GM18870 (cell line): ENCODE results near the gene DNAJB11.
"Not testable (repeated sequence)": the region's sequence is repeated elsewhere in the genome, so short reads cannot be mapped to it uniquely, and the experiment has no call there.

ENCODE experiments used
- ATAC-seq: cut with Tn5 transposase; IDR thresholded peaks from one replicate; pipeline ENCODE4 v1.9.1; 2021; ENCODE audit warnings: moderate library complexity; ENCODE audit not compliant: unreplicated experiment

The DNAJB11 gene

DNA sequence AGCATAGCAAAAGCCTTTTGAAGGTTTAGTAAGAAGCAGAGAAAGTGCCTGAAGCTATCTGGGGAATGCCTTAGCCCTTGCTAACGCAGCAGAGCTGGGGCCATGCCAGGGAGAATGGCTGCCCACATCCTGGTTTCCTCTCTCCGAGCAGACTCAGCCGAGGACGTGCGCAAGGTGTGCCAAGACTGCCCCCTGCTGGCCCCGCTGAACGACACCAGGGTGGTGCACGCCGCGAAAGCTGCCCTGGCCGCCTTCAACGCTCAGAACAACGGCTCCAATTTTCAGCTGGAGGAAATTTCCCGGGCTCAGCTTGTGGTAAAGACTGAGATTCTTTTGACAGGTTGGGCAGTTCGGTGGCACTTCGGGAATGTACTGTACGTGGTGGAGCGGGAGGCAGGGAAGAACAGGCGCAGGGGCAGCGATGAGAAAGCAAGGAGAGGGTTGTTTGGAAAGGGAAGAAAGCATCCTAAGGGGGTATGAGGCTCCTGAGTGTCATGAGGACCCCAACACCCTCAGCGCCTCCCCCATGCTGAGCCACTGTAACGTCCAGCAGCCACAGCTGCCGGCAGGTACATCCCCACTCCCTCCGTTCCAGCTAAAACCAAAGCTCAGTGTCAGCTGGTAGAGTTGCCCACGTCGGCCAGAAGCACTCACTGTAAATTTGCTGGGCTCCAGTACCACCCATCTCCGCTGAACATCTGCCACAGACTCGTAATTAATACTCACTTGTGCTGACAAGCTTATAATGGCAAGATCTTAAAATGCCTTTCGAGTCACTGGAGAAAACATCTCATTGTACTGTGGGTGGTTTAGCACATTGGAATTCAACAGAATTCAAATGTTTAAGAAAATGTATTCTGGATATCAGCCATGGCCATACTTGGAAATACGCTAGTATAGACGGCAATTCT is 46.8 kb downstream of the DNAJB11 start:
- ATAC-seq, result peak; percentile 62

DNA sequence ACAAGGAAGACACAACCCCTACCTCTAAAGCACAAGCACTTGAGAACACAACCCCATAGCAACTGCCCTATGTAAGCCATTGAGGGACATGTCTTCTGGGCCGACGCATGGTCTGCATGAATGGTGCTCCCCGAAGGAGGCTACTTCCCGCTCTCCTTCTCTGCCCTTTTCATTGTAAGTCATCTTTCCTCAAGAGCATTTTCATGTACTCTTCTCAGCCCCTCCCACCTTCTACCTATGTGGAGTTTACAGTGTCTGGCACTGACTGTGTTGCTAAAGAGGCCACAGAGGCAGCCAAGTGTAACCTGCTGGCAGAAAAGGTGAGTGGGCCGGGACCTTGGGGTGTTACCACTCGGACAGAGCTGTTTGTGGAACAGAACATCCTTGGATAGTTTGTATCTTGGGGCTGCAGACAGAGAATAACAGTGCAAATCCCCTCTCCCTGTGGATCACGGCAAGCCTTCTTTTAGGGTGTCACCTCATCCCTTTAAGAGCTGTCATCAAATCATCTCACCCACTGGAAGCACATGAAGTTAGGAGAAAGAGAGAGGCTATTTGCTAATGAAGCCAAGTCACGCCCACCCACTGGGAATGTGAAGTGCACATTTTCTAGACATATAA is 47.9 kb downstream of the DNAJB11 start:
- no peak for ATAC-seq

DNA sequence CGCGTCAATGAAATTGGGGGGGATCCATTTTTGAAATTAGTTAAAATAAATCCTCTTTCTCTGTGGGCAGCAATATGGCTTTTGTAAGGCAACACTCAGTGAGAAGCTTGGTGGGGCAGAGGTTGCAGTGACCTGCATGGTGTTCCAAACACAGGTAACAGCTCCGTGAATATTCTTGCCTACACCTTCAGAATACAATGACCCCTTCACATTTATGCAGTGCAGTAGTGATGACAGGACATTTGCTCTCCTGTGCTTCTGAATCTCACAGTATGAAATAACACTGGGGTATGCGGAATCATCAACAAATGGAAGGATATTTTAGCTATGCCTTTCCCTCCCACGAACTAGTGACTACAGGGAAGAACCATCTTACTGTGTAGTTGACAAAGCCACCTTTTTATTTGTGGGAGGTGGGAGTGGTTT is 49.3 kb downstream of the DNAJB11 start:
- ATAC-seq, result no peak

DNA sequence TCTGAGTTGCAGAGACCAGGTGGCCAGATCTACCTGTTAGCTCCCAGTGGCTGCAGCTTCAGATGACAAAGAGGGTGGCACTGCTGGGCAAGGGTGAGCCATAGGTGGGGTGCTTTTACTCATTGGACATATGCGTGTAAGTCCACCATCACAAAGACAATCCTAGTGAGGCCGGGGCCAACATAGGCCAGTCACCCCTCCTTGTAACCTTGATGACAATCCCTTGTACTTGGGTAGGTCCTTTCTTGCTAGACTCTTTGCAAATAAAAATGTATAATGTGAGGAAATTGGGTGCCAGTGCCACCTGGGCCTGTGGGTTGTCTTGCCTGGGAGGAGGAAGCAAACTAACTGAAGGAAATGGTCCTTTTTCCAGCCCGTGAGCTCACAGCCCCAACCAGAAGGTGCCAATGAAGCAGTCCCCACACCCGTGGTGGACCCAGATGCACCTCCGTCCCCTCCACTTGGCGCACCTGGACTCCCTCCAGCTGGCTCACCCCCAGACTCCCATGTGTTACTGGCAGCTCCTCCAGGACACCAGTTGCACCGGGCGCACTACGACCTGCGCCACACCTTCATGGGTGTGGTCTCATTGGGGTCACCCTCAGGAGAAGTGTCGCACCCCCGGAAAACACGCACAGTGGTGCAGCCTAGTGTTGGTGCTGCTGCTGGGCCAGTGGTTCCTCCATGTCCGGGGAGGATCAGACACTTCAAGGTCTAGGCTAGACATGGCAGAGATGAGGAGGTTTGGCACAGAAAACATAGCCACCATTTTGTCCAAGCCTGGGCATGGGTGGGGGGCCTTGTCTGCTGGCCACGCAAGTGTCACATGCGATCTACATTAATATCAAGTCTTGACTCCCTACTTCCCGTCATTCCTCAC is 49.9 kb downstream of the DNAJB11 start:
- no peak for ATAC-seq

DNA sequence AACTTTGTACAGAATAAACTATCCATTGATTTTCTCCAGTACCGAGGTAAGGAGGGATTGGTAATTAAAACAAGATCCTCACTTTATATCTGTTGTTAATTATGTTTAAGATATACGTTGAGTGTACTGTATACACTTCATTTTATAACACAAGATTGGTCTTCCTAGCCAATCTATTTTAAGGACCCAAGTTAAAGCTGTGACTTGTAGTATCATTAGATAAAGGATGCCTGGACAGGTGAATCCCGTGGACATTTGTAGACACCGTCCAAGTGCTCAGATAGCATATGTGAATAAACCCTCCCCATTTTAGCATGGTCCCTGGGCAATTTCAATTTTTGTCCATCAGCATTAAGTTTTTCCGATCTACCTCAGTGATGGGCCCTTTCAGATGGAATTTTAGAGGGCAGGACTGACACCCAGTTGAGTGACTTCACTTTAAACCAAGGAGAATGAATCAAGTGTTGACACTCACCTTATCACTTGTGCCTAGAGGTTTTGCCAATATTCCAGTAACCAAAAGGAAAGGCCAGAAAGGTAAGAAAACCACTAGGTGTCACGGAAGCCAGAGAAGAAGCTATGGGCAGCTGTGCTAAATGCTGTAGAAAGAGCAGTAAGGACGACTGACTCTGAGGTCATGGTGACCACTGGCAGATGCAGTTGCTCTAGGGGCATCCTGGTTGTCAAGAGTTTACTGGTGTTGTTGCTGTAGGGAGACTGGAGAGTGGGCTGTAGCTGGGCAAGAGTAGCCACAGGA is 51.6 kb downstream of the DNAJB11 start:
- no peak for ATAC-seq

DNA sequence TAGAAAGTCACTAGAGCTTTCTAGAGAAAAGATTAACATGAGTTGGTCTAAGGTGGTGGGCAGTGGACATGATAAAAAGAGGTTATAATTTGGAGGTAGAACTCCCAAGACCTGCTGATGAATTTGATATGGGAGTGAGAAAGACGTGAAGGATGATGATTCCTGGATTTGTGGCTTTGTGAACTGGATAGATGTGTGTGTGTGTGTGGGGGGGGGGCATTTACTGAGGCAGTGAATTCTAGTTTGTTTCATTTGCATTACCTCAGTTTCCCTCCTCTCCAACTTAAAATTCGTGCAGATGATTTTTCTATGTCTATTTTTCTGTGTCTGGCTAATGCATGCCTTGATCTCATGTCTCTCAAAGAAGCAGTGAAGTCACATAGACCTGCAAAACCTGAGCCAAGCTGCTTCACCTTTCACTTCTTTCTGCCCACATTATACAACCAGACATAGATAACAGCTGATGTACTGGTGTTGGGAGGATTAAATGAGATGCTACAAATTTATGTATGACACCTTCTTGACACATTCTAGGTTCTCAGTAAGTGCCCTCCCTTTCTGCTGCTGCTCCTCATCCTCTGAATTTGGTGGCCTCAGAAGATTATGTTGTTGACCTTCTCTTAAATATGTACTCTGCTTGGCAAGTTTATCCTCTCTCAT is 52.3 kb downstream of the DNAJB11 start:
- no peak for ATAC-seq

DNA sequence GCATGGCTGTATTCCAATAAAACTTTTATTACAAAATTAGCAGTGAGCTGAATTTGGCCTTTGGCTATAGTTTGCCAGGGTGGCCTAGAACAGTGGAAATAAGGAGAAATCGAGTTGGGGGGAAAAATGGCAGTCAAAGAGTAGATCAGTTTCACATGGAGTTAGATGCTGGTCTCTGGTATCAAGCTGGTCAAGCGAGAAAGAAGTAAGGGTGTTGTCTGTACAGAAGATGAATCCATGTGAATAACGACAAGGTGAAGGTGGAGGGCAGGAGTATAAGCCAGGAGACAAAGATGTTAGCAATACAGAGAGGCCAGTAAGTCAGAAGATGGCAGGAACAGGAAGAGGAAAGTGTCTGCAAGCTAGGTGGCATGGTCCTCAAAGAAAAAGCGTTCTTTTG is 54.1 kb downstream of the DNAJB11 start:
- ATAC-seq, result no peak

DNA sequence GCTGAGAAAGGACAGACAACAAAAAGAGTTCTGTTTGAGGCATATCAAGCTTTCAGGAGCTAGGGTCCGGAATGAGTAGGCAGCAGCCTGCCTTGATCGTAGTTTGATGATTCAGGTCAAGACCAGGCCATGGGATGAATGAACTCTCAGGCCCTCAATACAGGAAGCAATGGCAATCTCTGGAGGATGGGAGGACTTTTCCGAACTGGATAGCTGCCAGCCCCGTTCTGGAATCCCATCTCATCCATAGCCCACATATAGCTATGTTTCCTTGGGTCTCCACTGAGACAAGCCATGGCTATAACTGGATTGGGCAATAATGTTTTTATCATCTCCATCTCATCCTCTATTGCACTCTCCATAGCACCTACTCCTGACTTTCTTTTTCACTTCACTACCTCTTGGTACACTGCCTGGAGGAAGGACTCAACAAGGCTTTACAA is 55.1 kb downstream of the DNAJB11 start:
- no peak for ATAC-seq

DNA sequence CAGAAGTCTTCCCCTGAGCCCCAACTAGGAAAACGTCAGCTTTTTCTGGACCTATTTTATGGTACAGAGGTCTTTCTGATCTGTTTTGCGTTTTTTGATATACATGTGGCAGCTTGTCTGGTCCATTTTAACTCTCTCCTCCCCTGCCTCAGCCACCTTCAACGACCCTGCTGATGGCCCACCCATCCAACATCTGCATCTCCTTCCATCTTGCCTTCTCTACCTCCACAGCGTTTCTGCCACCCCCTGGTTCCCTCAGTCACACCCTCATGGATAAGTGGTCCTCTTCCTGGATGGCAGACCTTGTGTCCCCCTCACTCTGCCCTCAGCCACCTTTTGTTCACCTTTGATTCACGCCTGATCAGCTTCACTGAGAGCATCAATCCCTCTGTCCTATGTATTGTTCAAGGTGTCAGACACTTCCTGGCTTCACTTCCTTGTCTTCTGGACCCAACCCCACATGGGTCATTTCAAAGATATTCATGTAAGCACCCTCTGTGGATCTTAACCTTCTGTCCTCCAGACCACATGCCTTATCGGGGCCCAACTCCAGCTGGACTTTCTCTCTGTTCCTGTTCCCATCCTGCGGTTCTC is 55.8 kb downstream of the DNAJB11 start:
- no peak for ATAC-seq

DNA sequence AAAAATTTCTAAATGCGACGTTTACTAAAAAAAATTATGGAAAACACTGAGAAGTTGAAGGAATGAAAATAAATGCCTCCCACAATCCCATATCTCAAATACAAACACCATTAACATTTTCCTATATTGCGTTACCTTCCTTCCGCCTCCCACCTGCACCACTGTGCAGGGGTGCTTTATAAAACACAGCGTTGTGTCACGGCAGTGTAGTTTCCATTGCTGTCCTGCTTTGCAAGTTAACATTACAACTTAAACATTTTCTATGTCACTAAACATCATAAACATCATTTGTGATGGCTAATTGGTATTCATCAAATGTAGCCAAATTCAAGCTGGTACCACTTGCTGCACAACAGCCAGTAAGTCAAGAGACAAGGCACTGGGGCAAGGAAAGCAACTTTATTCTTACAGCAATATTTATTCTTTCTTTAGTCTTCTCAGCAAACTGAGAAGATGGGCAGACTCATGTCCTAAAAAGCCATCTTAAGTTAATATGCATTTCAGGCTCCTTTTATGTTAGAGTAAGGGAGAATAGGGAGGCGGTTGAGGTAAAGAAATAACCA is 57.4 kb downstream of the DNAJB11 start:
- ATAC-seq, result no peak

DNA sequence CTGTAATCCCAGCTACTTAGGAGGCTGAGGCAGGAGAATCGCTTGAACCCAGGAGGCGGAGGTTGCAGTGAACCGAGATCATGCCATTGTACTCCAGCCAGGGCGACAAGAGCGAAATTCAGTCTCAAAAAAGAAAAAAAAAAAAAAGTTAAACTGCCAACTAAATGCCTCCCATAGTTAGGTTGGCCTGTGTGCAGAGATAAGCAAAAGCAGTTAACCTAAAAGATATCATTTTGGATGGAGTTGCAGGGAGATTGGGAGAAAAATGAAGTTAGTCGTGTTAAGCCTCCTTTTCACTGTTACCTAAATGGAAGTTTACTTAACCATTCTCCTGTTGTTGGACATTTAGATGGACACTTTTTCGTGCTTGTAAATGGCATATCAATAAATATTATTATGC is 58.2 kb downstream of the DNAJB11 start:
- ATAC-seq, result no peak

DNA sequence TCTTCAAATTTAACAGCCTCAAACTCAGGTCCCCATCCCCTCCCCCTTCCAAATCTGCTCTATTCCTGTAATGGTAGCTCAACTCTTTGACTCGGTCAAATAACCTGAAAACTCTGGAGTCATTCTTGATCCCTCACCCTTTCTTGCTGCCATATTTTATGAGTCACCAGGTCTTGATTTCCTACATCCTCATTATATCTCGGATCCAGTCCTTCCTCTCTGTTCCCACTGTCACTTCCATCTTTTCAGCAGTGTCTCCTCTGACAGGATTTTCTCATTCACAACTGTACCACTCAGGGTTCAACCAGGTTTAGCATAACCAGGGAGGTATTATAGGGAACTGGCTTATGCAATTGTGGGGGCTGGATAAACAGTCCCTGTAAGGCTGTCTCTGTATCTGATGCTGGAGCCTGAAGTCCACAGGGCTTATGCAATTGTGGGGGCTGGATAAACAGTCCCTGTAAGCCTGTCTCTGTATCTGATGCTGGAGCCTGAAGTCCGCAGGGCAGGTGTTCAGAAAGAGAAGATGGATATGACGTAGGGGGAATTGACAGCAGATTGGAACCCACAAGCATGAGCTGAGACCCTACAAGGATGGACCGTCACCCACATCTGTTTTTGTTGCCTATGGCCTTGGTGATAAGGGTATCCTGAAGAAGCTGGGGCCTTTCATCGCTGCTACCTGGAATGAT is 60.6 kb downstream of the DNAJB11 start:
- no peak for ATAC-seq

DNA sequence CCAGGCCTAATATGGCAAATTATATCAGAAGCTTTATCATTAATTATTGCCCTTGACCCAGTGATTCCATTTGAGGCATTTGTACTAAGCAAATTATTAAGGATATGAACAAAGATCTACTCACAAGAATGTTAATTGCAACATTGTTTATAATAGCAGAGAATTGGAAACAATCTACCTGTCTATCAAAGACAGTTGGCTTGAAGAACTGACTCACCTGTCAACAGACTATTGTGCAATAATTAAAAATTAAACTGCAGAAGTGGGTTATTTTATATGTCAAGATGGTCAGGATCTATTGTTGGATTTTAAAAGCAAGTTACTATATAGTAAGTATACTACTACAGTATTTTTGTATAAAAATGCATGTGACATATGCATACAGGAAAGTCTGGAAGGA is 63.0 kb downstream of the DNAJB11 start:
- no peak for ATAC-seq

DNA sequence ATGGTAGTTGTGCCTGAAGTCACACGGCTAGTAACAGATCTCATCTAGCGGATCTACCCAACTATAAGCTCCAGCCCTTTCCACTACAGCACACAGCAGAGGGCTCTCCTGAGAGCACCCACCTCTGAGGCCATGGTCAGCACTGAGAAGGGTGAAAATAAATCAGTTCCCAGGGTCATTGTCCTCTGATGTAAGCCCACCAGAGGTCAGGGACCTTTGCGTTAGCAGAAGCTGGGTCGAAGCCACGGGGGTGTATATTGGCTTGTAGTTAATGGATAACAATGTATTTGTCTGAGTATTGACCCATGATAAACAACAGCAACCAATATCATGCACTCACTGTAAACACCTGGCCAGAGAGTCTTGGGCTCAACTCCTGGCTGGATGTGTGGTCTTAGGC is 63.7 kb downstream of the DNAJB11 start:
- not testable (repeated sequence) for ATAC-seq
